Measurements from ENCODE around the gene RNF123. TPM values are rescaled to one million over a fixed set of nuclear protein-coding genes. Genes with fewer than 3 reads are reported as not detected.

Gene RNF123
- polyA plus RNA-seq, 1 donor = 42.5 TPM

DNA sequence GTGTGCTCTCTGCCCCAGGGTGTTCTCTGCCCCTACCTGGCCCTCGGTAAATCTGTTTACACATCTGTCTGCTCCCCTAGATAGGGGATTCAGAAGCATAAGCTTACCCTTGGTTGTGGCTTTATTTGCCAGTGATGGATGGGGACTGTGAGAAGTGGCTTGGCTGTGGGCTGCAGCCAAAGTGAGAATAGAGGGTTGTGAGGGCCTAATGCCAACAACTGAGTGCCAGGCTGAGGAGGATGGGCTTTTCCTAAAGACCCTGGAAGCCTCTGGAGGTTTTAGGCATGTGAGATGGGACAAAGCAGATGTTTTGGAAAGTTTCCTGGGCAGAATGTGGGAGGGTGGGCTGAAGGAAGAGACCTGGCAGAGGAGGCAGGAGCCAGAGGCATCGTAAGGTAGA, 30.6 kb upstream of the RNF123 start:
- DNase-seq (ENCODE audit: low read depth) = no peak

DNA sequence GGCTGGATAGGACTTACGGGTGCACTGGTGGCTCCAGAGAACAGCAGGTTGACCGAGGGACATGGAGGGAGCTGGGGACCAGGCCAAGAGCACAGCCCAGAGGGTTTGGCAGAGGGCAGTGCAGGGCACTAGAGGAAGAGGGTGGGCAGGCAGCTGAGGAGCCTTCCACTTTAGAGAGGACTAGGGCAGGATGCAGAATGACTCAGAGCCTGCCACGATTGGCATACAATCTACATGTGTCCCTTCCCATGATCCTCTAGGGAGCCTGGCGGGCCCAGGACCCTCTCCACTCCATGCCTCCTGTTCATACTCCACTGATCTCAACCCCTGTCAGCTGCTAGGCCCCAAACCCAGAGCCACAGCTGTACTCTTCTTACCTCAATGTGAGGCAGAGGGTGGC, 29.6 kb upstream of the RNF123 start:
- DNase-seq (ENCODE audit: low read depth) = no peak

DNA sequence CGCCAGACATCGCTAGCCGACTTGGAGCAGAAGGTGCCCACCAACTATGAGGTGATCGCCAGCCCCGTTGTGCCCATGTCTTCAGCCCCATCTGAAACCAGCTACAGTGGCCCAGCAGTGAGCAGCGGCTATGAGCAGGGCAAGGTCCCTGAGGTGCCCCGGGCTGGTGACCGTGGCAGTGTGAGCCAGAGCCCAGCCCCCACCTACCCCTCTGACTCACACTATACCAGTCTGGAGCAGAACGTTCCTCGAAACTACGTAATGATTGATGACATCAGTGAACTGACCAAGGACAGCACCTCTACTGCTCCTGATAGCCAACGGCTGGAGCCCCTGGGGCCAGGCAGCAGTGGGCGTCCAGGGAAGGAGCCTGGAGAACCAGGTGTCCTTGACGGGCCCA, 28.1 kb upstream of the RNF123 start:
- no peak for DNase-seq (ENCODE audit: low read depth)

DNA sequence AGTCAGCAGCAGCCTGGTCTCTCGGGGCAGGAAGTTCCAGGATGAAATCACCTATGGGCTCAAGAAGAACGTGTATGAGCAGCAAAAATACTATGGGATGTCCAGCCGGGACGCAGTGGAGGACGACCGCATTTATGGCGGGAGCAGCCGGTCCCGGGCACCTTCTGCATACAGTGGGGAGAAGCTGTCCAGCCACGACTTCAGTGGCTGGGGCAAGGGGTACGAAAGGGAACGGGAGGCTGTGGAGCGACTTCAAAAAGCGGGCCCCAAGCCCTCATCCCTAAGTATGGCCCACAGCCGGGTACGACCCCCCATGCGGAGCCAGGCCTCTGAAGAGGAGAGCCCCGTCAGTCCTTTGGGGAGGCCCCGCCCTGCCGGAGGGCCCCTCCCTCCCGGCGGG, 27.3 kb upstream of the RNF123 start:
- DNase-seq (ENCODE audit: low read depth) = no peak

DNA sequence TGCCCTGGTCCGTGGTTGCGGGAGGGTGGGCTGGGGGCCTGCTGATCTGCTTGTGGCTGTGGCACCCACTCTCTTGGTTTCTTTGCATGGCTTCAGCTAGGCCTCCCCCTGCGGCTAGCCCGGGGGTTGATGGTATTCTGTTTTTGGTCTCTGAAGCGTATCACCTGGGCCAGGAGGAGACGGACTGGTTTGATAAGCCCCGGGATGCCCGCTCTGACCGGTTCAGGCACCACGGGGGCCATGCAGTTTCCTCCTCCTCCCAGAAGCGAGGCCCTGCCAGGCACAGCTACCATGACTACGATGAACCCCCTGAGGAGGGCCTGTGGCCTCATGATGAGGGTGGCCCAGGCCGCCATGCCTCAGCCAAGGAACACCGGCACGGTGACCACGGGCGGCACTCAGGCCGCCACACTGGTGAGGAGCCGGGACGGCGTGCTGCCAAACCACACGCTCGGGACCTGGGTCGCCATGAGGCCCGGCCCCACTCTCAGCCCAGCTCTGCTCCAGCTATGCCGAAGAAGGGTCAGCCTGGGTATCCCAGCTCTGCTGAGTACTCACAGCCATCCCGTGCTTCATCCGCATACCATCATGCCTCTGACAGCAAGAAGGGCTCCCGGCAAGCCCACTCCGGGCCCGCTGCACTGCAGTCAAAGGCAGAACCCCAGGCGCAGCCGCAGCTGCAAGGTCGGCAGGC, 26.5 kb upstream of the RNF123 start:
- DNase-seq (ENCODE audit: low read depth) = no peak

DNA sequence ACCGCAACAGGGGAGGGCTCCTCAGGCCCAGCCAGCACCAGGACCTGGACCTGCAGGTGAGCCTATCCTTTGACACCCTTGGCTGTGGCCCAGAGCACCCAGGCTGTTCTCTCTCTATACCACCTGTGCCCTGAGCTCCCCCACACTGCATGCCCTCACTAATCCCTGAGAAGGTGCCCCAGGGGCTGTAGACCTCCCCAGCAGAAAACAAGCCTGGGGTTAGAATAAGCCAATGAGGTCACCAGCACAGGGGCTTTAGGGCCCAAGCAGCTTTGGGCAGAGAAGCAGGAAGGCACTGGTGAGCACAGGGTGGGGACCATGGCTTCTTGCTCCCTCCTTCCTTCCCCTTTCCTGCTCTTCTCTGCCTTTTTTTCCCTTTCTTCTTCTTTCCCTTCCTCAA, 25.5 kb upstream of the RNF123 start:
- DNase-seq (ENCODE audit: low read depth) = no peak

DNA sequence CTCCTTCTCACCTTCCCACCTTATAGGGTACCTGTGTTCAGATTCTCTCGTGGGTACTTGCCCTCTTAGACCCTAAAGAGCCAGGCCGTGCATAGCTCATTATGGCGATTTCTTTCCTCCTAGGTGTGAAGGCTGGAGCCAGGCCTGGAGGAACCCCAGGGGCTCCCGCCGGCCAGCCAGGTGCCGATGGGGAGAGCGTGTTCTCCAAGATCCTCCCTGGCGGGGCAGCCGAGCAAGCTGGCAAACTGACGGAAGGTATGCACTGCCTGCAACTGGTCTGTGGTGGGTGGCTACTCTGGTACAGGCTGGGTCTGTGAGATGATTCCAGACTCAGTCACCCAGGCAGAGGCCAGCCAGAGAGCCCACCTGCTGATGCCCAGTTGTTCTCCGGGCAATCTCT, 25.1 kb upstream of the RNF123 start:
- DNase-seq (ENCODE audit: low read depth) = no peak

DNA sequence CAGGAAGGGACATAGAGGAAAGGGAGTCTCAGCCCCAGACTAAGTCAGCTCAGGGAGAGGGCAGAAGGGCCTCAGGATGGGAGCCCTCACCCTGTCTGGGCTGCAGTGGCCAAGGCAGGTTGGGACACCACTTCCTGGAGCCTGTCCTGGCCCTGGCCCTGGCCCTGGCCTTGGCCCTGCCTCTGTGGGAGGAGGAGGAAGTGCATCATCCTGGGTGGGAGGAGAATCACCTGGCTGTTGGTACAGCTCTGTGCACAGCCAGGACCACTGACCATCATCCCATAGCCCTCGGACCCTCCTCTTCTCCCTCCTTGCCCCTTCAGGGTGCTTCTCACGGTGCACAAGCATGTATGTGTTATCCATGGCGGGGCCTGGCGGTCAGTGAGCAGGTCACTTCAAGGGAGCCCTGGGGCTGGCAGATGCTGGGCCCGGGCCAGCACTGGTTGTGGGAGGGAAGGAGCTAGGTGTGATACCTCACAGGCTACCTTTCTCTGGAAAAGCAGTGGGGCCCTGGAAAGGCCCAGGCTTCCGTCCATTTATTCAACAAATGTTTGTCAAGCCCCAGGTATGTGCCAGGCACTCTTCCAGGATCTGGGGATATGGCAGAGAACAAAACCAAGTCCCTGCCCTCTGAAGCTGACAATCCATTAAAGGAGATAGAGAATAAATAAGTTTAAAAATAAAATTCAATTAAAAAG, 23.4 kb upstream of the RNF123 start:
- DNase-seq (ENCODE audit: low read depth) = no peak

DNA sequence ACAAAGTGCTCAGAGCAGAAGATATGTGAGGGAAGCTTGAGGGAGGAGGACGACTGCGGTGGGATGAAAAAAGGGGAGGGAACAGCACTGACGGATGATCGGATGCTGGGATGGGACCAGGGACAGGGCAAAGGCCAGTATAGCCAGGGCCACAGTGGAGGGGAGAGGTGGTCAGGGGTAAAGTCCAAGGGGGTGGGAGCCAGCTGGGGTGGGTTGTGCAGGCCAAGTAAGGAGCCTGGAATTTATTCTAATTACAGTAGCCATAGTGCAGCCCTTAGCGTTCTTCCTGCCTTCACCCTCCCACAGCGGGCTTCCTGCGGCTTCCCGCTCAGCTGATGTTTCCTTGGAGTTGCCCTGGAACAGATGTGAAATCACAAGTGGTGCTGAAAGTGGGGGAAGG, 22.8 kb upstream of the RNF123 start:
- DNase-seq (ENCODE audit: low read depth) = no peak

DNA sequence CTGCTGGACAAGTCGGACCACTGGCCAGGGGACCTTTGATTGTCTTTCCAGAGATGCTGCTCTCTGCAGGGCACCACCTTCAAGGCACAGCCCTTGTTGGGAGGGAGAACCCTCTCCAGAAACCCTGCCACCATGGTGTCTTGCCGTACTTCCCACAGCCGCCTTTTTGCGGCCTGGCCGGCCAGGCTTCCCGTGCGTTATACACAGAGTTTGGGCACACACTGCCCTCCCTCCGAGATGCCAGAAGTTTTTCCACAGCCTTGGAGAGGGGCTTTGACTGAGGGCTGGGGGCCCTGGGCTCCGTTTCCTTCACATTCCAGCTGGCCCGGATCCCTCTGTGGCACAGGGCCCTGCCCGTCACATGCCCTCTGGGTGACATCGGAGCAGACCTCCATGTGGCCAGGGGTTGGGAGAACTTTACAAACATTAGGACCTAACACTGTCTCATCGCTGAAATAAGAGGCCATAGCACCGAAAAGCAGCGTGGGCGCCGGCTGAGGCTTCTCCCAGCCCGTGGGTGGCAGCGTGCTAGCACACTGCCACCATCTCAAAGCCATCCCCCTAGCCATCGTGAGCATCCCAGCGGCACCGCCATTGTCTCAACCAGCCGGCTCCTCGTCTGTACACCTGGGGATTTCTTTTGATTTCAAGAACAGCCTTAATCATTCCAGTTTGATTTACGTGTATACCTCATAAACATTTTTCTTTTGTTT, 21.5 kb upstream of the RNF123 start:
- DNase-seq (ENCODE audit: low read depth) = no peak

DNA sequence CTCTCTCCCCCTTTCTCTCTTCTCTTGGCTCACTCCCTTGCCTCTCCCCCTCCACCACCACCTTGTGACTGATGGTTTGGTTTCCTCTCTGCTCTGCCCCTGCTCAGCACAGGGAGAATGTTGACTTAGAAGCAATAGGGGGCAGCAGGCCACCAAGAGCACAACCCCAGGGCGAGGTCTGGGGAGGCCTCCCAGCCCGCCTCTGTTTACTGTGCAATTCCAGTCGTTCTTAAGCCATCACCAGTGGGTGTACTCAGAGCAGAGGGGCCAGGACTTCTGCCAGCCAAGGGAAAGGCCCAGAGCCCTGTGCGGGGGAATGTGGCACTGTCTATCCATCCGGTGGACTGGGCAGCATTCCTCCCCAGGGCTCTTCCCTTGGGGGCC, 21.0 kb upstream of the RNF123 start:
- DNase-seq (ENCODE audit: low read depth) = no peak

DNA sequence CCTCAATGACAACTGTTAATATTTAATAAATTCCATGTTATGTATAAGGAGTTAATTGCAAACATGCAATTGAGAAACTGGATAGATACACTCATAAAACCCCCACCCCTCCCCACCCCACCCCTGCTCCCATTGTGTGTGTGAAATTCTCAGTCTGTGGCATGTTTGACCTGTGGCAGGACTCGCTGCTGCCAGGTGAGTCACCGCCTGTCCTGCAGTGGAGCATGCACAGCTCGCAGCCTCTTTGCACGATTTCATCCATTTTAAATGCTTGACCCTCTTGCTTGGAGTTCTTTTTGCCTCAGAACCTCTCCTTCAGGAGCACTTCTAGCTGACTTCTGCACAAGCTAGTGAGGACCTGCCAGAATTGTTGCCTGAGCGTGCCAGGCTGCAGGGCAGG, 20.5 kb upstream of the RNF123 start:
- no peak for DNase-seq (ENCODE audit: low read depth)

DNA sequence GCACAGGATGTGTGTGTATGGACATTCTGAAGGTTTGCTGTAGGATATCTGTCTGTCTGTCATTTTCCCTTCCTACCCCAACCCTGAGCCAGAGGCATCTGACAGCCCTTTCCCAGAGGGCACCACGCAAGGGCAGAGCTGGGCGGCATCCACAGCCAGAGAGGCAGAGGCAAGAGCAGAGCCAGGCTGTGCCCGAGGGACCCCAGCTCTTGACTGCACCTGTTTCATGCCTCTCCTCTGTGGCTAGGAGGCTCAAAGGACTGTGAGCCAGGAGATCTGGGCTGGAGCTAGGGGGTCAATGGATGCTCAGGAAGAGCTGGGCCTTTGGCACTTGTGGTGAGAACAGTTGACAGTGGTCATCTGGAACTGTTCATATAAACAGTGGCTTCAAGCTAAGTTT, 20.0 kb upstream of the RNF123 start:
- DNase-seq (ENCODE audit: low read depth) = no peak

DNA sequence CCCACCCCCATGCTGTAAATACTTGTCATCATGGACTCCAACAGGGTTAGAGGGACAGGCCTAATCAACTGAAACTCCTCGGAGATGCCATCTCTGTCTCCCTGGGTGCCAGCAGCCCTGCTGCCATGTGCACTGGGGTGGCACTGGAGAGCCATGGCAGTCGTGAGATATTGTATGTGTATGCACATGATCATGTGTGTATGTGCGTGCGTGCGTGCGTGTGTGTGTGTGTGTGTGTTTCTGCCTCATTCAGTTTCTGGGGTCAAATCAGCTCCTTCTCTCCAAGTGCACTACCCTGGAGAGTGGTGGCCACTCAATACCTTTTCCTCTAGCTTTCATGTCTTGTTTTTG, 18.4 kb upstream of the RNF123 start:
- DNase-seq (ENCODE audit: low read depth) = no peak

DNA sequence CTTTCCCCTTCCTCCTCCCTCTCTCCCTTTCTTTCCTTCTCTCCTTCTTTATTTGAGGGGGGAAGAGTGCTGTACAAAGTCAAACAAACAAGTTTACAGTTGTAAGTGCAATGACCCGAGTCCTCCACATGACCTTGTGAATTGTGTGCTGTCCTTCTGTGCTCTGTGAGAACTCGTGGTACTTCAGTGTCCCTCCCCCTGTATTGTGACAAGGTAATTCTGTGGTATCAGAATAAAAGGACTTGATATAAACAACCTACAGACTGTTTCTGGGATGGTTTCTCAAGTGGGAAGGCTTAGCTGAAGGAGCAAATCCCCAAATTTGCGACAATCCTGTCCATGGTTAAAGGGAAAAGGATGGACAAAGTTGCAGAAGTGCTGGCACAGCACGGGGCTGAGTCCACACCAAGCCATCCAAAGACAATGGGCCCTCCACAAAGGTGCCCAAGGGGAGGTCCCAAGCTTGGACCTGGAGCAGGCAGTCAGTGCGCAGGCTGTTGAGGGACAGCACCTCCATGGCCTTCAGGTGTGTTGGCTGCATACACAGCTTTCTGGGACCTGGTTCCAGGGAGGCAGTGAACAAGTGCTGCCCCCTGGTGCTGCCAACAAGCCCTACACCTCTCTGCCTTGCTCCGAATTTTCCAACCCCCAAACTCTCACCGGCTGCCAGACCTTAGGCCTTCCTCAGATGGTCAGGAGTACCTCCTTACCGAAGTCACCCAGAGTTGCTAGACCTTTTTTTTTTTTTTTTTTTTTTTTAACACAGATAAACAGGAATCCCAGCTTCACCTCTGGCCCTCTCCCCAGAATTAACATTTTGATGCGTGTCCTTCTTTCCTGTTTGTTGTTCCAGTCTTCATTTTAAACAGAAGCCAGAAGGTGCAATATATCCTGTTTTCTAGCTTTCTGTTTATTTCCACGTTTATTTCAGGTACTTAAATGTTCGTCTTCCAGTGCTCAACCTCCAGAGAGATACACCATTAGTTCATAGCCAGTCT, 17.8 kb upstream of the RNF123 start:
- DNase-seq (ENCODE audit: low read depth) = no peak

DNA sequence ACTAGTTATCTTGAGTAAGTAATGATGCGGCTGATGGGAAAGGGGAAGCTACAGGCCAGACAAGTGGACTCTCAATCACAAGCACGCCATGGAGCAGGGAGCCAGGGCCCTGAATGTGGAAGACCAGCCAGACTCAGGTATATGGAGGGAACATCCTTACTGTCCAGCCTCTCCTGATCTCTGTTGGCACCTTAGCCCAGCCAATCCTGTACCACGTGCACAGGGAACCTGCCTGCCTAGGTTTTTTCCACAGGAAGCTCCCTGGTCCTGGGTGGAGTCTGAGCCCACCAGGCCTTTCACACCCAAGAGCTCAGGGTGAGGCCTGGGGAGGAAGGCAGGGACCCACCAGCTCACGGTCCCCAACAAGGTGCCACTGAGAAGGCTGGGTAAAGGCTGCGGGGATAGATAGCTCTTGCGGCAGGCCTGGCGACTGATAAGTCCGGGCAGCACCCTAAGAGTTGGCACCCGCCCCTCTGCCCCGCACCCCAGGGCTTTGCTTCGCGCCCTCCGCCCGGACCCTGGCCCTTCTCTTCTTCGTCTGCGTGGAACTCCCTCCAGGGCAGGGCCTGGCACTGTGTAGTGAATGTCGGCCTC, 16.1 kb upstream of the RNF123 start:
- no peak for DNase-seq (ENCODE audit: low read depth)

DNA sequence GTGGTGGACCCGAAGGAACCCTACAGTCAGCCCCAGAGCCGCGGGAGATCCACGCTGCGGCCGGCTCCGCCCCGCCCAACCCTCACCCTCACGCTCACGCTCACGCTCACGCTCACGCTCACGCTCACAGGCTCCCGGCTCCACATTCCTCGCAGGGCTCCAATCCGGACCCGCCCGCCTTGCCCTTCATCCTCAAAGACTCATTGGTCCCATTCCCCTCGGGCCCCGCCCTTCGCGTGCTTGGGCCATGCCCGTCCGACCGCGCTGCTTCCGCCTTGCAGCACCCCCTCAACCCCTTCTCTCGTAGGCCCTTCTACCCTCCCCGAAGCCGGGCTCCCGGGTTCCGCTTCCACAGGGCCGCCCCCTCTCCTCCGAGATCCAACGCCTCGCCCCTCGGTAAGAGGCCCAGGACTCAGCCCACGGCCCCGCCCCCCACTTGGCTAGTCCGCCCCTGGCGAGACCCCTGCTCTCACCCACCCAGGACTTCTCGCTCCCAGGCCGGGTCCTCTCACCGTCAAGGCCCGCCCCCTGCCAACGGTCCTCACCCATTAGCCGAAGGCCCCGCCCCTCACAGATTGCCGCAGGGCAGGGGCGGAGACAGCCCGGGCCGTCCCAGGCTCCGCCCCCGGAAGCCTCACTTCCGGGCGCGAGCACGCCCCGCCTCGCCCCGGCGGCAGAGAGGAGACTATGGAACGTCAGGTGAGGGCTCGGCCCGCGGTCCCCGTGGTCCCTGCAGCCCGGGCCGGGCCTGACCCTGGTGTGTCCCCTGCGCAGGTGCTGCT, 15.5 kb upstream of the RNF123 start, which contains the start of gene APEH:
APEH (plus strand) TSS at position 637 of the 782 bp plus-strand sequence; CDS start at position 688, 51 bp downstream.
- peak; percentile 67 for DNase-seq (ENCODE audit: low read depth)

DNA sequence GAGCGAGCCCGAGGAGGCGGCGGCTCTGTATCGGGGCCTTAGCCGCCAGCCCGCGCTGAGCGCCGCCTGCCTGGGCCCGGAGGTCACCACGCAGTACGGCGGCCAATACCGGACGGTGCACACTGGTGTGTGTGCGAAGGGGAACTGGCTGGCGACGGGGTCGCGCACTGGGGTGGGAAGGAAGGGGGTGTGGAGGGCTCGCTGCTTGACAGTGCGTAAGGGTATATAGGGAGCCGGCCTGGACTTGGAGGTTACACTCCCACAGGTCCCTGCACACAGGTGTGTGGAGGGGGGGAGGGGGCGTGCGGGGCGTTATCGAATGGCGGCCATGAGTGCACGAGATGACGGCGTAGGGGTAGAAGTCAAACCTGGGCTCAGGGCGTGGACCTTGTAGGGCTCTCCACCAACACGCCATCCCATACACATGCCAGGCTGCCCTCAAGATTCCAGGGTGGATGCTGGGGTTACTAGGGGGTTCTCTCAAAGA, 14.8 kb upstream of the RNF123 start:
- no peak for DNase-seq (ENCODE audit: low read depth)

DNA sequence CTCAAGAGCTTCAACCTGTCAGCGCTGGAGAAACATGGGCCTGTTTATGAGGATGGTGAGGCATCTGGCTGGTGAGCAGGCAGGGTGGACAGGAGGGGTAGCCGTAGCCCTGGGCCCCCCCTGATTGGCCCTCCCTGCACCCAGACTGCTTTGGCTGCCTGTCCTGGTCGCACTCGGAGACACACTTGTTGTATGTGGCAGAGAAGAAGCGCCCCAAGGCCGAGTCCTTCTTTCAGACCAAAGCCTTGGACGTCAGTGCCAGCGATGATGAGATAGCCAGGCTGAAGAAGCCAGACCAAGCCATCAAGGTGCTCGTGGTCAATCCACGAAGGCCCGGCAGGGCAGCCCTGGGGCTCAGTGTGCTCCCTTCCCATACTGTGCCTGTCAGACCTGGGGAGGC, 13.4 kb upstream of the RNF123 start:
- DNase-seq (ENCODE audit: low read depth) = no peak

DNA sequence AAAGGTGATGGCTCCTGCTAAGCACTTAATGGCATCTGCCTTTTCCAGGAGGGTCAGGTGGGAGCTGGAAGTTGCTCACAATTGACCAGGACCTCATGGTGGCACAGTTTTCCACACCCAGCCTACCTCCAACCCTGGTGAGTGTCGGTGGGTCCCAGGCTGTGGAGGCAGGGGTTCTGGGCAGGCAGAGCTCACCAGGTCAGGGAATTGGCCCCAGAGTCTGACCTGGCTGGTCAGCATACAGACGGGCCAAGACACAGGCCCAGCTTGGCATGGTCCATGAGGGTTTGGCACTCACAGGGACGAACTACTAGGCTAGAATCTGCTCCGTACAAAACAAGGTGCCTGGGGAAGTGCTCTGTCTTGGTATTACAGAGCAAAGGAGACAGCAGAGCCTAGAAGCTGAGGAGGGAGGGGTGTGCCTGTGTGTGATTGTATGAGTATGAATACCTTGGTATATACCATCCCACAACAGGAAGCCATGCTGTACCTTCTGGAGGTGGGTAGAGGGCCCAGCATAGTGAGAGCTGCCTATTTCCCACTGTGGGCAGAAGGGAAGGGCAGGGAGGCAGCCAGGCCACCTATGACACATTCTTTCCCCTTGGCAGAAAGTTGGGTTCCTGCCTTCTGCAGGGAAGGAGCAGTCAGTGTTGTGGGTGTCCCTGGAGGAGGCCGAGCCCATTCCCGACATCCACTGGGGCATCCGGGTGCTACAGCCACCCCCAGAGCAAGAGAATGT, 8.7 kb upstream of the RNF123 start:
- no peak for DNase-seq (ENCODE audit: low read depth)

Measured in forelimb muscle (tissue), 1 donor.